Activated naive CD8-positive, alpha-beta T cell treated with anti-CD3 and anti-CD28 coated beads, Interleukin-2, amount 50 U/mL, for 24 hours (primary cell): ENCODE data around the gene PDZD8.

Experiments used
- ATAC-seq: fragments of 150-1000 bp; cut with Tn5 transposase; one replicate; pipeline ENCODE4 v1.10.0; 2021
- DNase-seq: peaks from one replicate; pipeline ENCODE4 v3.0.0; 2021
- H3K27ac Mint-ChIP-seq: one replicate; pipeline ENCODE4 v1.8.0; 2021; ENCODE audit warnings: mild to moderate bottlenecking, mixed read lengths
- H3K27me3 Mint-ChIP-seq: one replicate; pipeline ENCODE4 v1.8.0; 2021; ENCODE audit warnings: mixed read lengths
- H3K36me3 Mint-ChIP-seq: one replicate; pipeline ENCODE4 v1.8.0; 2021; ENCODE audit warnings: low read depth, mixed read lengths
- H3K4me1 Mint-ChIP-seq: one replicate; pipeline ENCODE4 v1.8.0; 2021; ENCODE audit warnings: mixed read lengths
- H3K4me3 Mint-ChIP-seq: one replicate; pipeline ENCODE4 v1.8.0; 2021; ENCODE audit warnings: mild to moderate bottlenecking, moderate library complexity, mixed read lengths
- H3K9me3 Mint-ChIP-seq: one replicate; pipeline ENCODE4 v1.8.0; 2021; ENCODE audit warnings: mixed read lengths

PDZD8 gene

DNA sequence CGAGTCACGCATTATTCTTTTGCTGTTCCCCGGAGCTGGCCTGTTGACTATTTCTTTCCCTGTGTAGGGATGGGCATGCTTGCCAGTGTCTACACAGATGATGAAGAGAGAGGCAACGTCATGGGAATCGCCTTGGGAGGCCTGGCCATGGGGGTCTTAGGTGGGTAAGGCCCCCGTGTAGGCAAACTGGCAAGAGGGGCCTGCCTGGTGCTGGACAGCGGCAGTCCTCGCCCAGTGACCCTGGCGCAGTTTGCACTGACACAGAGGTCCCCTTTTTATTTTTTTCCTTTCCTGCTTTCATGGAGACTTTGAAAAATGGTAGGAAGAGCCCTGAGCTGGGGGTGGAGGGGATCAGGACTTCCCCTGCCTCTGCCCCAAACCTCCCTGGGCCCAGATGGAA, 120.9 kb downstream of the PDZD8 start:
- H3K9me3 Mint-ChIP-seq: no peaks in the 10 kb centered on the region
- H3K4me3 Mint-ChIP-seq: no peak overlapping the region
- peaks cover 9% of the 10 kb centered on the region for H3K27me3 Mint-ChIP-seq
- no peaks in the 10 kb centered on the region for H3K36me3 Mint-ChIP-seq
- H3K27ac Mint-ChIP-seq: no peak overlapping the region
- no peak for DNase-seq
- ATAC-seq: no peak
- peaks cover 6% of the 10 kb centered on the region for H3K4me1 Mint-ChIP-seq

GRCh38 chr10:117253908-117254307, 121.3 kb downstream of the PDZD8 start:
- Mint-ChIP-seq H3K36me3 (no peaks in the 10 kb centered on the region), H3K27me3 (peaks cover 9% of the 10 kb centered on the region), H3K27ac (no peak overlapping the region), H3K4me3 (no peak overlapping the region), H3K9me3 (no peaks in the 10 kb centered on the region), H3K4me1 (peaks cover 6% of the 10 kb centered on the region)
- DNase-seq: no peak
- no peak for ATAC-seq

- no peaks in the 10 kb centered on the region for H3K9me3 Mint-ChIP-seq
- no peak for DNase-seq
- no peak overlapping the region for H3K4me3 Mint-ChIP-seq
- peaks cover 15% of the 10 kb centered on the region for H3K27me3 Mint-ChIP-seq
- peaks cover 12% of the 10 kb centered on the region for H3K4me1 Mint-ChIP-seq
- no peak overlapping the region for H3K27ac Mint-ChIP-seq
- no peaks in the 10 kb centered on the region for H3K36me3 Mint-ChIP-seq
- no peak for ATAC-seq
Observed at GRCh38 chr10:117250411-117250810, 124.8 kb downstream of the PDZD8 start.

DNA sequence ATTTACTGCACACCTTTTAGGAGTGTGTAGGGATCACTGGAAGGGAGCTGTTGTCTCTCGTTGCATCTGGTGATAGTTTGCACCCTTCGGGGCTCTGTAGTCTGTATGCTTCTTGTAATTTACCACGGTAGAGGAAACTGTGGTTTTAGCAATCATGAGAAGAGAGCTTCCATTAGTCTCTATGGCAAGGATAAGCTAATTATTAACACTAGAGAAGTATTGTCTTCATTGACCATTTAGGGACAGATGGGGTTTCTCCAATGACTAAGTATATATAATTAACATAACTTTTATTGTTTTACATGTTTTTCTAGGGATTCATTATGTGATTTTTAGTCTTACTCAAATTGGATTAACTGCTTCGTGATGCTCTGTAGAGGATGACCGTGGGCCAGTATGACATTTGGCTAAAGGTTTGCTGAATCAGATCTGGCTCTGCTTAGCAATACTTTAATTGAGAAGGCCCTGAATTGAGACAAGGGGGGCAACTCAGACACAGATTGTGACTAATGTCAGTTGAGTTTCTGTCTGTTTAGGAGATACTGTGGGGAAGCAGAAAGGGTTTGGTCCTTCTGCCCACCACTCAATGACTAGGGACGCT, 125.6 kb downstream of the PDZD8 start:
- peaks cover 20% of the 10 kb centered on the region for H3K27me3 Mint-ChIP-seq
- DNase-seq: no peak
- H3K36me3 Mint-ChIP-seq: no peaks in the 10 kb centered on the region
- no peaks in the 10 kb centered on the region for H3K9me3 Mint-ChIP-seq
- ATAC-seq: peak; percentile 38
- no peak overlapping the region for H3K27ac Mint-ChIP-seq
- H3K4me1 Mint-ChIP-seq: peaks cover 12% of the 10 kb centered on the region
- H3K4me3 Mint-ChIP-seq: no peak overlapping the region

GRCh38 chr10:117248750-117249465, 126.3 kb downstream of the PDZD8 start:
- no peak overlapping the region for H3K4me3 Mint-ChIP-seq
- no peak overlapping the region for H3K27ac Mint-ChIP-seq
- no peak for DNase-seq
- H3K4me1 Mint-ChIP-seq: peaks cover 12% of the 10 kb centered on the region
- no peaks in the 10 kb centered on the region for H3K36me3 Mint-ChIP-seq
- ATAC-seq: no peak
- peaks cover 22% of the 10 kb centered on the region for H3K27me3 Mint-ChIP-seq
- no peaks in the 10 kb centered on the region for H3K9me3 Mint-ChIP-seq

GRCh38 chr10:117246997-117247671, 128.1 kb downstream of the PDZD8 start:
- no peak overlapping the region for H3K27ac Mint-ChIP-seq
- H3K36me3 Mint-ChIP-seq: no peaks in the 10 kb centered on the region
- DNase-seq: no peak
- H3K9me3 Mint-ChIP-seq: no peaks in the 10 kb centered on the region
- ATAC-seq: no peak
- H3K4me1 Mint-ChIP-seq: peaks cover 12% of the 10 kb centered on the region
- peaks cover 35% of the 10 kb centered on the region for H3K27me3 Mint-ChIP-seq
- no peak overlapping the region for H3K4me3 Mint-ChIP-seq

DNA sequence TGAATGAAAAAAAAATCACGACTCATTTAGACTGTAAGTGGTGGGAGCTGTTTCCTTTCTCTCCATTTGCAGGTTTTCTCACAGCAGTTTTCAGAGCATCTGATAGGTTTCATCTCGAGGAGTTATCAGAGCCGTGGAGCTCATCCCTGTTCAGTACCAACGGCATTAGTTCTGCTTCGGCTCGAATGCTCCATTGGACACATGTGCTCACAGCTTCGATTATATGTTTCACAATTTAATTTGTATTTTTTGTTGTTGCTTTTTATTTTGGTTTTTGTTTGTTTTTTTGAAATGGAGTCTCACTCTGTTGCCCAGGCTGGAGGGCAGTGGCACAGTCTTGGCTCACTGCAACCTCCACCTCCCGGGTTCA, 132.8 kb downstream of the PDZD8 start:
- H3K27me3 Mint-ChIP-seq: peaks cover 44% of the 10 kb centered on the region
- peaks cover 3% of the 10 kb centered on the region for H3K4me1 Mint-ChIP-seq
- no peak overlapping the region for H3K4me3 Mint-ChIP-seq
- H3K27ac Mint-ChIP-seq: no peak overlapping the region
- H3K36me3 Mint-ChIP-seq: no peaks in the 10 kb centered on the region
- H3K9me3 Mint-ChIP-seq: no peaks in the 10 kb centered on the region
- DNase-seq (no peak), ATAC-seq (no peak)

- no peaks in the 10 kb centered on the region for H3K36me3 Mint-ChIP-seq
- no peaks in the 10 kb centered on the region for H3K9me3 Mint-ChIP-seq
Observed at GRCh38 chr10:117241541-117242462, 133.4 kb downstream of the PDZD8 start.

GRCh38 chr10:117240621-117241529, 134.4 kb downstream of the PDZD8 start, which contains the start of gene SLC18A2:
Gene SLC18A2, plus strand, starts transcription at chr10:117241114. Its CDS starts 580 bp downstream, at chr10:117241694.
- no peaks in the 10 kb centered on the region for H3K36me3 Mint-ChIP-seq
- DNase-seq (no peak), ATAC-seq (no peak)
- H3K4me3 Mint-ChIP-seq: peak within 1 kb of the TSS; percentile 39
- peaks cover 39% of the 10 kb centered on the region for H3K27me3 Mint-ChIP-seq
- no peak within 1 kb of the TSS for H3K27ac Mint-ChIP-seq
- H3K4me1 Mint-ChIP-seq: peaks cover 3% of the 10 kb centered on the region
- H3K9me3 Mint-ChIP-seq: no peaks in the 10 kb centered on the region

More at GRCh38 chr10:117241541-117242462, 133.4 kb downstream of the PDZD8 start:
- H3K27me3 Mint-ChIP-seq: peaks cover 41% of the 10 kb centered on the region
- H3K4me1 Mint-ChIP-seq: peaks cover 3% of the 10 kb centered on the region
- ATAC-seq (no peak), DNase-seq (no peak)
- H3K4me3 Mint-ChIP-seq: peak overlapping the region; percentile 39
- no peak overlapping the region for H3K27ac Mint-ChIP-seq

- no peak overlapping the region for H3K4me3 Mint-ChIP-seq
- H3K27ac Mint-ChIP-seq: no peak overlapping the region
- DNase-seq: no peak
- peaks cover 3% of the 10 kb centered on the region for H3K4me1 Mint-ChIP-seq
- ATAC-seq: no peak
- H3K9me3 Mint-ChIP-seq: no peaks in the 10 kb centered on the region
- no peaks in the 10 kb centered on the region for H3K36me3 Mint-ChIP-seq
- H3K27me3 Mint-ChIP-seq: peaks cover 30% of the 10 kb centered on the region
Observed at GRCh38 chr10:117239721-117240620, 135.3 kb downstream of the PDZD8 start.

DNA sequence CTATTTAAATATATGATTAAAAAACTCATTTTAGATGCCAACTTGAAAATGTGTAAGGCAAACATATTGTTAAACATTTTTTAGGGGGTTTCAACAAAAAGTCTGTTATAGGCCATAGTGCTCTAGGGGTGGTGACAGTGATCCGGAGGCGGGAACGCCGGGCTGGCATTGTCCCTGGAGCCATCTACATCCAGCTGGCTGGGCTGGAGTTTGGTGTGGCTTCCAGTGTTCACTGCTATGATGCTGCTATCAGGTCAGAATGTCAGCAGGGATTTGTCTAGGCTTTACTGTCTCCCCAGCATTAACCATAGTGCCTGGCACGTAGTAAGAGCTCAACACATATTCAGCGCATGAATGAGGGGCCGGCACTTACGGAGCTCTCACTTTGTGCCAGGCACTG, 136.2 kb downstream of the PDZD8 start:
- no peak for DNase-seq
- Mint-ChIP-seq H3K36me3 (no peaks in the 10 kb centered on the region), H3K9me3 (no peaks in the 10 kb centered on the region), H3K27ac (no peak overlapping the region), H3K4me1 (peaks cover 3% of the 10 kb centered on the region), H3K27me3 (peaks cover 26% of the 10 kb centered on the region), H3K4me3 (no peak overlapping the region)
- no peak for ATAC-seq

DNA sequence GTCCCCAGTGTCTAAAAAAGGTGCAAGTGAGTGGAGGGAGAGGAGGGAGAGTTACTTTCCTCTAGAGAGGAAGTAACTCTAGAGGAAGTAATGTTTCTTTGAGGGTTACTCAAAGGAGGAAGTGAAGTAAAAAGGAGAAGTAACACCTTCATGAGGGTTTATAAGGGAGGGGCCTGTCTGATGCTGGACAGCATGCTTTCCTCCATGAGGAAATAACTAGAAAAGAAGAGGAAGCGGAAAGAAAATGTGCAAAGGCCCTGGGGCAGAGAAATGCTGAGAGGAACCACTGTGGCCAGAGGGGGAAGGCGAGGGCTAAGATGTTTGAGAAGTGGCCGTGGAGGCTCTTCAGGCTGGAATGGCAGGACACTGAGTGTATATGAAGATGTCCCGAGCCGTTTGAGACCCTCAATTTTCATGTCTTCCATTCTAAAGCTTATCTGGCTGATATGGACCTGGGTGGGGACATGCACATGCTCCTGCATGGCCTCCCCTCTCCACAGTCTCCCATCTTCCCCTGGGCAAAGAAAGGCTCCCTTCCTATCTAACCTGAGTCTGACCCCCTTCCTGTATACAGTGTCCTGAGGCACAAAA, 137.7 kb downstream of the PDZD8 start:
- Mint-ChIP-seq H3K9me3 (no peaks in the 10 kb centered on the region), H3K4me1 (peaks cover 3% of the 10 kb centered on the region), H3K36me3 (no peaks in the 10 kb centered on the region), H3K4me3 (no peak overlapping the region), H3K27me3 (peaks cover 15% of the 10 kb centered on the region), H3K27ac (no peak overlapping the region)
- DNase-seq: no peak
- ATAC-seq: no peak
